SK-N-MC (cell line): ENCODE data around the gene LPIN1.

Experiments used
- DNase-seq: peaks from one replicate; pipeline ENCODE4 v3.0.0-alpha.2; 2011; ENCODE audit warnings: low read depth, low spot score
- H3K27ac ChIP-seq: fragments of 200-600 bp; sonication (generic); 2 replicates; pipeline ENCODE4 v1.5.1; 2016; ENCODE audit warnings: mixed run types
- H3K36me3 ChIP-seq: fragments of 200-600 bp; sonication (generic); 2 replicates; pipeline ENCODE4 v1.6.1; 2017; ENCODE audit warnings: antibody characterized with exemption, low read length, mixed read lengths; ENCODE audit not compliant: insufficient read depth
- H3K4me3 ChIP-seq: fragments of 200-600 bp; sonication (generic); 2 replicates; pipeline ENCODE4 v1.5.1; 2016
- H3K9ac ChIP-seq: fragments of 200-600 bp; sonication (generic); 2 replicates; pipeline ENCODE4 v1.8.0; 2017; ENCODE audit warnings: mixed run types, mixed read lengths; ENCODE audit not compliant: insufficient read length
- H3K9me3 ChIP-seq: fragments of 200-600 bp; sonication (generic); 2 replicates; pipeline ENCODE4 v1.6.1; 2017; ENCODE audit warnings: low read depth, mild to moderate bottlenecking, antibody characterized with exemption, low read length, moderate library complexity, mixed read lengths
- EZH2 ChIP-seq: fragments of 200-600 bp; sonication (generic); IDR thresholded peaks from one replicate; pipeline ENCODE4 v1.6.1; 2017; ENCODE audit warnings: antibody characterized with exemption
- FOXP2 ChIP-seq: optimal IDR thresholded peaks from 2 replicates; pipeline ENCODE3; 2011; ENCODE audit warnings: mild to moderate bottlenecking, moderate library complexity; ENCODE audit not compliant: insufficient read depth; ENCODE audit errors: extremely low read length, control extremely low read depth
- POLR2AphosphoS5 ChIP-seq: IDR thresholded peaks from 2 replicates; pipeline ENCODE4 v1.6.1; 2012; ENCODE audit warnings: mild to moderate bottlenecking, low read depth, low read length, borderline replicate concordance

Gene LPIN1

DNA sequence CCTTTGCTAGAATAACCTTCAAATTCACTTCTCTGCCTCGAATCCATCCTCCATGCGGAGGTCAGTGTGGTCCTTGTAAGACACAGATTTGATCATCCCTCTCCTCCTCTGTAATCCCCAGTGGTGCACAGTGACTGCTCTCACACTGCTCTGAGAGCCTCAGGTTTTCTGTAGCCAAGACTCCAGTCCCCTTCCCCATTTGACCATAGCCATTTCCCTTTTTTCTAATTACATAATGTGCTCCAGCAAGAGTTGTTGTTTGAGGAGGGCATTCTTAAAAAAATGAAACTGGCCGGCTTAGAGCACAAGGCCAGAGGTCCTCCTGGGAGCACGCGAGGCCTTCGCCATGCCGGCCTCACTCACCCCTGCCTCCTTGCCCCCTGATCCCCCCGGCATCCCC lies 34.7 kb upstream of the LPIN1 start:
- Histone ChIP-seq H3K9me3 (no peaks in the 10 kb centered on the region), H3K36me3 (no peaks in the 10 kb centered on the region), H3K9ac (no peak overlapping the region), H3K4me3 (no peak overlapping the region), H3K27ac (no peak overlapping the region)
- DNase-seq: no peak
- TF ChIP-seq FOXP2: no peak
- TF ChIP-seq POLR2AphosphoS5: no peak
- no peak for TF ChIP-seq EZH2

DNA sequence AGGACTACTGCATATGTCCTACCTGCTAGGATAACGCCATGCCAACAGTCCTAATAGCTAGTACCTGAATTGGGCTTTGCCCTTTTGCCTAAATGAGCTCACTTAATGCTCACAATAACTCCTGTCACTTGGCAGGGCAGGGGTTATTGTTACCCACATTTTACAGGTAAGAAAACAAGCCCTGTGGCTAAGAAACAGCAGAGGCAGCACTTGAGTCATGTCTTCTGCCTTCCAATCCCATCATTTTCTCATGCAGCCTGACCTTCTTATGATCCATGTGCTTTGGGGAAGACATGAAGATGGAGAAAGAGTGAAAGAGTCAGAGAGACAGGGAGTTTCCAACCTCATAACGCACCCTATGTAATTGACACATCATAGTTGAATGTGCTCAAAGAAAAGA lies 33.6 kb upstream of the LPIN1 start:
- Histone ChIP-seq H3K4me3 (no peak overlapping the region), H3K27ac (no peak overlapping the region), H3K36me3 (no peaks in the 10 kb centered on the region), H3K9me3 (no peaks in the 10 kb centered on the region), H3K9ac (no peak overlapping the region)
- DNase-seq: no peak
- TF ChIP-seq FOXP2 (no peak), EZH2 (no peak), POLR2AphosphoS5 (no peak)

GRCh38 chr2:11713815-11714214 lies 32.6 kb upstream of the LPIN1 start:
- Histone ChIP-seq H3K9me3 (no peaks in the 10 kb centered on the region), H3K36me3 (no peaks in the 10 kb centered on the region), H3K27ac (no peak overlapping the region), H3K4me3 (no peak overlapping the region), H3K9ac (no peak overlapping the region)
- no peak for DNase-seq
- TF ChIP-seq POLR2AphosphoS5: no peak
- TF ChIP-seq FOXP2: no peak
- TF ChIP-seq EZH2: no peak

GRCh38 chr2:11715987-11716652 lies 30.3 kb upstream of the LPIN1 start:
- TF ChIP-seq FOXP2 (no peak), POLR2AphosphoS5 (no peak), EZH2 (no peak)
- Histone ChIP-seq H3K4me3 (no peak overlapping the region), H3K36me3 (no peaks in the 10 kb centered on the region), H3K9ac (no peak overlapping the region), H3K9me3 (no peaks in the 10 kb centered on the region), H3K27ac (no peak overlapping the region)
- DNase-seq: no peak

GRCh38 chr2:11716689-11717321 lies 29.6 kb upstream of the LPIN1 start:
- TF ChIP-seq FOXP2 (no peak), EZH2 (no peak), POLR2AphosphoS5 (no peak)
- no peaks in the 10 kb centered on the region for H3K36me3 ChIP-seq
- no peak overlapping the region for H3K27ac ChIP-seq
- H3K9ac ChIP-seq: no peak overlapping the region
- DNase-seq: no peak
- H3K9me3 ChIP-seq: no peaks in the 10 kb centered on the region
- H3K4me3 ChIP-seq: no peak overlapping the region

- no peak for DNase-seq
- no peak for TF ChIP-seq FOXP2
- TF ChIP-seq POLR2AphosphoS5: no peak
- no peak for TF ChIP-seq EZH2
- Histone ChIP-seq H3K4me3 (no peak overlapping the region), H3K9ac (no peak overlapping the region), H3K27ac (no peak overlapping the region), H3K9me3 (no peaks in the 10 kb centered on the region), H3K36me3 (no peaks in the 10 kb centered on the region)
These were observed 28.8 kb upstream of the LPIN1 start for GRCh38 chr2:11717623-11718022.

- TF ChIP-seq EZH2 (no peak), POLR2AphosphoS5 (no peak), FOXP2 (no peak)
- no peak for DNase-seq
- H3K9me3 ChIP-seq: no peaks in the 10 kb centered on the region
- no peak overlapping the region for H3K4me3 ChIP-seq
- H3K27ac ChIP-seq: no peak overlapping the region
- H3K36me3 ChIP-seq: no peaks in the 10 kb centered on the region
- no peak overlapping the region for H3K9ac ChIP-seq
These were observed 27.8 kb upstream of the LPIN1 start for GRCh38 chr2:11718606-11719005.

GRCh38 chr2:11719230-11719977 lies 27.0 kb upstream of the LPIN1 start:
- DNase-seq: no peak
- Histone ChIP-seq H3K27ac (no peak overlapping the region), H3K9me3 (no peaks in the 10 kb centered on the region), H3K9ac (no peak overlapping the region), H3K4me3 (no peak overlapping the region), H3K36me3 (no peaks in the 10 kb centered on the region)
- TF ChIP-seq EZH2 (no peak), POLR2AphosphoS5 (no peak), FOXP2 (no peak)
